PC-9 (cell line): ENCODE measurements around the gene CD300LB.

Experiments
- EZH2 ChIP-seq: fragments of 200-600 bp; sonication (generic); IDR thresholded peaks from 2 replicates; pipeline ENCODE4 v1.8.0; 2017; ENCODE audit warnings: antibody characterized with exemption, low read depth
- TF ChIP-seq, protein P1 (sequence below): fragments of 200-600 bp; sonication (generic); conservative IDR thresholded peaks from 2 replicates; pipeline ENCODE4 v1.6.1; 2017; ENCODE audit warnings: mixed run types, antibody characterized with exemption, mild to moderate bottlenecking, moderate library complexity

GRCh38 chr17:74526681-74527080 lies 4.6 kb downstream of the CD300LB start:
- TF ChIP-seq, protein P1, sequence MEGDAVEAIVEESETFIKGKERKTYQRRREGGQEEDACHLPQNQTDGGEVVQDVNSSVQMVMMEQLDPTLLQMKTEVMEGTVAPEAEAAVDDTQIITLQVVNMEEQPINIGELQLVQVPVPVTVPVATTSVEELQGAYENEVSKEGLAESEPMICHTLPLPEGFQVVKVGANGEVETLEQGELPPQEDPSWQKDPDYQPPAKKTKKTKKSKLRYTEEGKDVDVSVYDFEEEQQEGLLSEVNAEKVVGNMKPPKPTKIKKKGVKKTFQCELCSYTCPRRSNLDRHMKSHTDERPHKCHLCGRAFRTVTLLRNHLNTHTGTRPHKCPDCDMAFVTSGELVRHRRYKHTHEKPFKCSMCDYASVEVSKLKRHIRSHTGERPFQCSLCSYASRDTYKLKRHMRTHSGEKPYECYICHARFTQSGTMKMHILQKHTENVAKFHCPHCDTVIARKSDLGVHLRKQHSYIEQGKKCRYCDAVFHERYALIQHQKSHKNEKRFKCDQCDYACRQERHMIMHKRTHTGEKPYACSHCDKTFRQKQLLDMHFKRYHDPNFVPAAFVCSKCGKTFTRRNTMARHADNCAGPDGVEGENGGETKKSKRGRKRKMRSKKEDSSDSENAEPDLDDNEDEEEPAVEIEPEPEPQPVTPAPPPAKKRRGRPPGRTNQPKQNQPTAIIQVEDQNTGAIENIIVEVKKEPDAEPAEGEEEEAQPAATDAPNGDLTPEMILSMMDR = no peak
- no peak for TF ChIP-seq EZH2
